Activated T-helper 2 cell treated with anti-CD3 and anti-CD28 coated beads, Interferon-gamma antibody, Interleukin-2, Interleukin-4, amounts not matched to agents 10 μg/mL and 5 μg/mL and 100 μg/mL, durations not matched to agents 14 hours and 24 hours and 36 hours (primary cell): ENCODE measurements around the gene AAR2. TPM values are rescaled to one million over a fixed set of nuclear protein-coding genes. Genes with fewer than 3 reads are reported as not detected.

Experiments used
- DNase-seq: peaks from one replicate; pipeline ENCODE4 v3.0.0; 2021; ENCODE audit warnings: low spot score
- H3K27ac Mint-ChIP-seq: one replicate; pipeline ENCODE4 v1.8.0; 2021; ENCODE audit warnings: mixed read lengths
- H3K27me3 Mint-ChIP-seq: one replicate; pipeline ENCODE4 v1.8.0; 2021; ENCODE audit warnings: low read depth, mixed read lengths
- H3K36me3 Mint-ChIP-seq: one replicate; pipeline ENCODE4 v1.8.0; 2021; ENCODE audit warnings: low read depth, mixed read lengths
- H3K4me1 Mint-ChIP-seq: one replicate; pipeline ENCODE4 v1.8.0; 2021; ENCODE audit warnings: low read depth, mixed read lengths
- H3K4me3 Mint-ChIP-seq: one replicate; pipeline ENCODE4 v1.8.0; 2021; ENCODE audit warnings: low read depth, mild to moderate bottlenecking, moderate library complexity, mixed read lengths
- H3K9me3 Mint-ChIP-seq: one replicate; pipeline ENCODE4 v1.8.0; 2021; ENCODE audit warnings: mixed read lengths
- intact Hi-C: fragments of 100-400 bp; cut with micrococcal nuclease; formaldehyde crosslinking; loops from one replicate; pipeline ENCODE4 v1.15.1; 2023
- total RNA-seq: library from RNA; stranded (reverse); gene quantifications from 2 replicates; pipeline ENCODE4 v1.2.3, GENCODE V29; 2022

AAR2 gene
- total RNA-seq, 1 donor from 2014 or later, result 27.1 TPM

GRCh38 chr20:36281785-36282380, 45.6 kb downstream of the AAR2 start:
- DNase-seq, result no peak
- intact Hi-C loops, result no loop called here
- Mint-ChIP-seq H3K27ac (no peak overlapping the region), H3K4me3 (no peak overlapping the region), H3K36me3 (no peaks in the 10 kb centered on the region), H3K9me3 (no peaks in the 10 kb centered on the region), H3K27me3 (peaks cover 8% of the 10 kb centered on the region), H3K4me1 (no peaks in the 10 kb centered on the region)

GRCh38 chr20:36284751-36285150, 48.5 kb downstream of the AAR2 start:
- intact Hi-C loops, result no loop called here
- Mint-ChIP-seq H3K4me1 (no peaks in the 10 kb centered on the region), H3K9me3 (no peaks in the 10 kb centered on the region), H3K36me3 (no peaks in the 10 kb centered on the region), H3K27ac (no peak overlapping the region), H3K27me3 (peaks cover 19% of the 10 kb centered on the region), H3K4me3 (no peak overlapping the region)
- DNase-seq, result no peak

- DNase-seq, result no peak
- Mint-ChIP-seq H3K36me3 (no peaks in the 10 kb centered on the region), H3K4me3 (no peak overlapping the region), H3K27me3 (peaks cover 24% of the 10 kb centered on the region), H3K9me3 (no peaks in the 10 kb centered on the region), H3K4me1 (no peaks in the 10 kb centered on the region), H3K27ac (no peak overlapping the region)
- intact Hi-C loops, result no loop called here
Measured at GRCh38 chr20:36285746-36286447, 49.6 kb downstream of the AAR2 start.

- H3K36me3 Mint-ChIP-seq, result no peaks in the 10 kb centered on the region
- no peaks in the 10 kb centered on the region for H3K4me1 Mint-ChIP-seq
- H3K9me3 Mint-ChIP-seq, result no peaks in the 10 kb centered on the region
- H3K27me3 Mint-ChIP-seq, result peaks cover 24% of the 10 kb centered on the region
- intact Hi-C loops, result no loop called here
- no peak overlapping the region for H3K27ac Mint-ChIP-seq
- no peak overlapping the region for H3K4me3 Mint-ChIP-seq
- no peak for DNase-seq
Measured at GRCh38 chr20:36297656-36298055, 61.4 kb downstream of the AAR2 start.

GRCh38 chr20:36298061-36298460, 61.8 kb downstream of the AAR2 start:
- no peaks in the 10 kb centered on the region for H3K36me3 Mint-ChIP-seq
- H3K4me1 Mint-ChIP-seq, result no peaks in the 10 kb centered on the region
- peaks cover 26% of the 10 kb centered on the region for H3K27me3 Mint-ChIP-seq
- intact Hi-C loops, result no loop called here
- no peak for DNase-seq
- no peak overlapping the region for H3K27ac Mint-ChIP-seq
- H3K9me3 Mint-ChIP-seq, result no peaks in the 10 kb centered on the region
- H3K4me3 Mint-ChIP-seq, result no peak overlapping the region

- Mint-ChIP-seq H3K27ac (no peak overlapping the region), H3K4me3 (no peak overlapping the region), H3K9me3 (no peaks in the 10 kb centered on the region), H3K4me1 (no peaks in the 10 kb centered on the region), H3K36me3 (no peaks in the 10 kb centered on the region), H3K27me3 (peaks cover 32% of the 10 kb centered on the region)
- no peak for DNase-seq
- intact Hi-C loops, result no loop called here
Measured at GRCh38 chr20:36298795-36299339, 62.6 kb downstream of the AAR2 start.

- Mint-ChIP-seq H3K4me3 (no peak overlapping the region), H3K9me3 (no peaks in the 10 kb centered on the region), H3K27ac (no peak overlapping the region), H3K4me1 (no peaks in the 10 kb centered on the region), H3K27me3 (peaks cover 36% of the 10 kb centered on the region), H3K36me3 (no peaks in the 10 kb centered on the region)
- no peak for DNase-seq
- intact Hi-C loops, result no loop called here
Measured at GRCh38 chr20:36299459-36299858, 63.2 kb downstream of the AAR2 start.

- no peaks in the 10 kb centered on the region for H3K4me1 Mint-ChIP-seq
- DNase-seq, result no peak
- no peaks in the 10 kb centered on the region for H3K9me3 Mint-ChIP-seq
- intact Hi-C loops, result no loop called here
- no peak overlapping the region for H3K27ac Mint-ChIP-seq
- no peak overlapping the region for H3K4me3 Mint-ChIP-seq
- H3K27me3 Mint-ChIP-seq, result peaks cover 45% of the 10 kb centered on the region
- no peaks in the 10 kb centered on the region for H3K36me3 Mint-ChIP-seq
Measured at GRCh38 chr20:36301359-36302119, 65.3 kb downstream of the AAR2 start.

- Mint-ChIP-seq H3K4me3 (no peak overlapping the region), H3K9me3 (no peaks in the 10 kb centered on the region), H3K36me3 (no peaks in the 10 kb centered on the region), H3K27me3 (peaks cover 53% of the 10 kb centered on the region), H3K4me1 (no peaks in the 10 kb centered on the region), H3K27ac (no peak overlapping the region)
- intact Hi-C loops, result no loop called here
- DNase-seq, result no peak
Measured at GRCh38 chr20:36303020-36303595, 66.8 kb downstream of the AAR2 start.

- Mint-ChIP-seq H3K27ac (no peak overlapping the region), H3K4me3 (no peak overlapping the region), H3K36me3 (no peaks in the 10 kb centered on the region), H3K4me1 (no peaks in the 10 kb centered on the region), H3K9me3 (no peaks in the 10 kb centered on the region), H3K27me3 (peaks cover 59% of the 10 kb centered on the region)
- DNase-seq, result no peak
- intact Hi-C loops, result no loop called here
Measured at GRCh38 chr20:36303831-36304230, 67.6 kb downstream of the AAR2 start.

GRCh38 chr20:36304786-36305495, 68.7 kb downstream of the AAR2 start:
- no peak overlapping the region for H3K27ac Mint-ChIP-seq
- DNase-seq, result no peak
- peaks cover 67% of the 10 kb centered on the region for H3K27me3 Mint-ChIP-seq
- intact Hi-C loops, result no loop called here
- H3K4me1 Mint-ChIP-seq, result no peaks in the 10 kb centered on the region
- no peaks in the 10 kb centered on the region for H3K9me3 Mint-ChIP-seq
- no peak overlapping the region for H3K4me3 Mint-ChIP-seq
- H3K36me3 Mint-ChIP-seq, result no peaks in the 10 kb centered on the region
